ENCODE measurements around the gene APOBEC3B. TPM values are rescaled to one million over a fixed set of nuclear protein-coding genes. Genes with fewer than 3 reads are reported as not detected.

The APOBEC3B gene
- total RNA-seq (ENCODE audit: low replicate concordance), result 6.7 and 7.1 TPM in 2 replicates
- long read RNA-seq, transcript APOBEC3B-201 (8 exons, 1,533 nt), result major isoform, 53 of 56 reads
- long read RNA-seq, partial matches to known transcripts, result 1 of 56 reads
- long read RNA-seq, other reads (novel, unspliced or antisense), result 2 of 56 reads

GRCh38 chr22:38981992-38982927 is at the start of gene APOBEC3B:
APOBEC3B (plus strand) TSS chr22:38982347; CDS start chr22:38982454, 107 bp downstream.
- H3K4me3 Mint-ChIP-seq, result peak within 1 kb of the TSS; percentile 81
- H3K9me3 Mint-ChIP-seq, result peaks cover 5% of the 10 kb centered on the region
- H3K27ac Mint-ChIP-seq, result peak within 1 kb of the TSS; percentile 94
- no peak for TF ChIP-seq CTCF (conservative IDR thresholded peaks at IDR 0.05)
- H3K27me3 Mint-ChIP-seq, result no peaks in the 10 kb centered on the region
- peaks cover 9% of the 10 kb centered on the region for H3K4me1 Mint-ChIP-seq (ENCODE audit: unreplicated experiment)
- H3K36me3 Mint-ChIP-seq, result no peaks in the 10 kb centered on the region
- DNase-seq (ENCODE audit: extremely low spot score, unreplicated experiment), result no peak

GRCh38 chr22:38935023-38935422 is 47.1 kb upstream of the APOBEC3B start:
- H3K4me3 Mint-ChIP-seq, result no peak overlapping the region
- peaks cover 17% of the 10 kb centered on the region for H3K27me3 Mint-ChIP-seq
- peaks cover 4% of the 10 kb centered on the region for H3K9me3 Mint-ChIP-seq
- H3K36me3 Mint-ChIP-seq, result no peaks in the 10 kb centered on the region
- no peak overlapping the region for H3K27ac Mint-ChIP-seq
- H3K4me1 Mint-ChIP-seq (ENCODE audit: unreplicated experiment), result peaks cover 16% of the 10 kb centered on the region
- no peak for TF ChIP-seq CTCF (conservative IDR thresholded peaks at IDR 0.05)
- no peak for DNase-seq (ENCODE audit: extremely low spot score, unreplicated experiment)

- peaks cover 16% of the 10 kb centered on the region for H3K27me3 Mint-ChIP-seq
- DNase-seq (ENCODE audit: extremely low spot score, unreplicated experiment), result no peak
- no peaks in the 10 kb centered on the region for H3K36me3 Mint-ChIP-seq
- no peak for TF ChIP-seq CTCF (conservative IDR thresholded peaks at IDR 0.05)
- H3K9me3 Mint-ChIP-seq, result peaks cover 4% of the 10 kb centered on the region
- H3K4me3 Mint-ChIP-seq, result no peak overlapping the region
- peaks cover 16% of the 10 kb centered on the region for H3K4me1 Mint-ChIP-seq (ENCODE audit: unreplicated experiment)
- H3K27ac Mint-ChIP-seq, result no peak overlapping the region
Measured at GRCh38 chr22:38935616-38936015, 46.5 kb upstream of the APOBEC3B start.

- no peak for TF ChIP-seq CTCF (conservative IDR thresholded peaks at IDR 0.05)
- Mint-ChIP-seq H3K27me3 (peaks cover 16% of the 10 kb centered on the region), H3K4me1 (ENCODE audit: unreplicated experiment) (peaks cover 16% of the 10 kb centered on the region), H3K27ac (no peak overlapping the region), H3K4me3 (no peak overlapping the region), H3K9me3 (peaks cover 4% of the 10 kb centered on the region), H3K36me3 (no peaks in the 10 kb centered on the region)
- no peak for DNase-seq (ENCODE audit: extremely low spot score, unreplicated experiment)
Measured at GRCh38 chr22:38936562-38936961, 45.6 kb upstream of the APOBEC3B start.

- no peak for TF ChIP-seq CTCF (conservative IDR thresholded peaks at IDR 0.05)
- Mint-ChIP-seq H3K4me1 (ENCODE audit: unreplicated experiment) (peaks cover 16% of the 10 kb centered on the region), H3K4me3 (no peak overlapping the region), H3K27ac (no peak overlapping the region), H3K36me3 (no peaks in the 10 kb centered on the region), H3K27me3 (peaks cover 21% of the 10 kb centered on the region), H3K9me3 (peaks cover 4% of the 10 kb centered on the region)
- DNase-seq (ENCODE audit: extremely low spot score, unreplicated experiment), result no peak
Measured at GRCh38 chr22:38937036-38937435, 45.1 kb upstream of the APOBEC3B start.

All from type B pancreatic cell (in vitro differentiated cells).